Neural progenitor cell (in vitro differentiated cells): ENCODE measurements around the gene FHAD1. TPM values are rescaled to one million over a fixed set of nuclear protein-coding genes. Genes with fewer than 3 reads are reported as not detected.

Experiments used
- DNase-seq: peaks from one replicate; pipeline ENCODE4 v3.0.0-alpha.2; 2016; ENCODE audit warnings: low spot score
- H2AFZ ChIP-seq: fragments of 200-600 bp; sonication (generic); replicated peaks from 2 replicates; pipeline ENCODE4 v1.6.1; 2016; ENCODE audit warnings: antibody characterized with exemption
- H3F3A ChIP-seq: fragments of 200-600 bp; sonication (generic); 2 replicates; pipeline ENCODE4 v1.6.1; 2016; ENCODE audit warnings: antibody characterized with exemption, low read depth
- H3K27ac ChIP-seq: fragments of 200-600 bp; sonication (generic); 2 replicates; pipeline ENCODE4 v1.5.1; 2016; ENCODE audit warnings: mild to moderate bottlenecking
- H3K27me3 ChIP-seq: fragments of 200-600 bp; sonication (generic); 2 replicates; pipeline ENCODE4 v1.6.1; 2016; ENCODE audit warnings: mild to moderate bottlenecking, moderate library complexity
- H3K36me3 ChIP-seq: fragments of 200-600 bp; sonication (generic); 2 replicates; pipeline ENCODE4 v1.5.1; 2016
- H3K4me1 ChIP-seq: fragments of 200-600 bp; sonication (generic); 2 replicates; pipeline ENCODE4 v1.6.1; 2016; ENCODE audit warnings: mixed run types
- H3K4me2 ChIP-seq: fragments of 200-600 bp; sonication (generic); 2 replicates; pipeline ENCODE4 v1.6.1; 2016
- H3K4me3 ChIP-seq: fragments of 200-600 bp; sonication (generic); 2 replicates; pipeline ENCODE4 v1.5.1; 2016
- H3K79me2 ChIP-seq: fragments of 200-600 bp; sonication (generic); 2 replicates; pipeline ENCODE4 v1.6.1; 2016; ENCODE audit warnings: low read depth
- H3K9ac ChIP-seq: fragments of 200-600 bp; sonication (generic); 2 replicates; pipeline ENCODE4 v1.6.1; 2016
- H3K9me3 ChIP-seq: fragments of 200-600 bp; sonication (generic); 2 replicates; pipeline ENCODE4 v1.5.1; 2016; ENCODE audit warnings: low read depth
- H4K20me1 ChIP-seq: fragments of 200-600 bp; sonication (generic); 2 replicates; pipeline ENCODE4 v1.6.1; 2016; ENCODE audit warnings: low read depth
- H3K27ac Mint-ChIP-seq: 3 replicates; pipeline ENCODE4 v1.8.0; 2021; ENCODE audit warnings: mixed read lengths
- H3K27me3 Mint-ChIP-seq: 2 replicates; pipeline ENCODE4 v1.8.0; 2022; ENCODE audit warnings: low read depth, mild to moderate bottlenecking, inconsistent platforms, moderate library complexity, mixed read lengths; ENCODE audit not compliant: insufficient read depth
- H3K36me3 Mint-ChIP-seq: 3 replicates; pipeline ENCODE4 v1.8.0; 2021; ENCODE audit warnings: mixed read lengths
- H3K4me1 Mint-ChIP-seq: 3 replicates; pipeline ENCODE4 v1.8.0; 2021; ENCODE audit warnings: mixed read lengths
- H3K4me3 Mint-ChIP-seq: 3 replicates; pipeline ENCODE4 v1.8.0; 2021; ENCODE audit warnings: mild to moderate bottlenecking, moderate library complexity, mixed read lengths
- H3K9me3 Mint-ChIP-seq: 3 replicates; pipeline ENCODE4 v1.8.0; 2020; ENCODE audit warnings: mixed read lengths
- CTCF ChIP-seq: fragments of 200-600 bp; sonication (generic); IDR thresholded peaks from 2 replicates; pipeline ENCODE4 v1.5.1; 2017; ENCODE audit warnings: antibody characterized with exemption, mild to moderate bottlenecking
- EZH2 ChIP-seq: fragments of 200-600 bp; sonication (generic); IDR thresholded peaks from 2 replicates; pipeline ENCODE4 v1.6.1; 2017; ENCODE audit warnings: antibody characterized with exemption, mild to moderate bottlenecking, moderate library complexity
- EZH2phosphoT487 ChIP-seq: fragments of 200-600 bp; sonication (generic); IDR thresholded peaks from 2 replicates; pipeline ENCODE4 v1.6.1; 2017; ENCODE audit warnings: antibody characterized with exemption
- total RNA-seq: library from RNA; depleted of rRNA; stranded (reverse); fragments of >200 nt; gene quantifications from 2 replicates; pipeline ENCODE4 v1.2.3, GENCODE V29; 2015; ENCODE audit warnings: low replicate concordance

The FHAD1 gene
- total RNA-seq, 1 donor from 2014 or later = 9.1 TPM

DNA sequence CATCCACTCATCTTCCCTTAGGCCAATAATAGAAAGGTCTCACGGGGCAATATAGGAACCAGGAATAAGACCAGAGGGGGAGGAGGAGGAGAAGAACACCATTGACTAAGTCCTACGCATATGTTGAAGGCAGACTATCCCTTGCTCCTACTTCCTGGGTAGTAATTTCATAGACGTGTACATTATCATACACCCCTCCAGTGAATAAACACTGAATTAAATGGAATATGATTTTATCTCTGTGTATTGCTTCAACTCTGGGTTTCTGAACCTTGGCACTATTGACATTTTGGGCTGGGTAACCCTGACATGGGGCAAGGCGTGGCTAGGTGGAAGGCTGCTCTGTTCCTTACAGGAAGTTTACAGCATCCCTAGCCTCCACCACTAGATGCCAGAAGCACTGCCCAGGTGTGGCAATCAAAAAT is 17.3 kb upstream of the FHAD1 start:
- peaks cover 26% of the 10 kb centered on the region for H3K4me1 Mint-ChIP-seq
- no peaks in the 10 kb centered on the region for H3K79me2 ChIP-seq
- no peak overlapping the region for H3K9ac ChIP-seq
- no peaks in the 10 kb centered on the region for H4K20me1 ChIP-seq
- no peaks in the 10 kb centered on the region for H3K27me3 ChIP-seq
- no peak overlapping the region for H3K4me2 ChIP-seq
- no peak for DNase-seq
- H3K27me3 Mint-ChIP-seq = peaks cover under 1% of the 10 kb centered on the region
- no peak overlapping the region for H3K27ac Mint-ChIP-seq
- H2AFZ ChIP-seq = no peak overlapping the region
- no peak for TF ChIP-seq EZH2phosphoT487
- no peak for TF ChIP-seq CTCF
- TF ChIP-seq EZH2 = no peak
- no peak overlapping the region for H3K27ac ChIP-seq
- H3K4me3 Mint-ChIP-seq = no peak overlapping the region
- H3K9me3 ChIP-seq = no peaks in the 10 kb centered on the region
- peaks cover 6% of the 10 kb centered on the region for H3K4me1 ChIP-seq
- no peaks in the 10 kb centered on the region for H3K36me3 Mint-ChIP-seq
- no peaks in the 10 kb centered on the region for H3K36me3 ChIP-seq
- H3K4me3 ChIP-seq = no peak overlapping the region
- H3F3A ChIP-seq = no peaks in the 10 kb centered on the region
- H3K9me3 Mint-ChIP-seq = peaks cover 3% of the 10 kb centered on the region

DNA sequence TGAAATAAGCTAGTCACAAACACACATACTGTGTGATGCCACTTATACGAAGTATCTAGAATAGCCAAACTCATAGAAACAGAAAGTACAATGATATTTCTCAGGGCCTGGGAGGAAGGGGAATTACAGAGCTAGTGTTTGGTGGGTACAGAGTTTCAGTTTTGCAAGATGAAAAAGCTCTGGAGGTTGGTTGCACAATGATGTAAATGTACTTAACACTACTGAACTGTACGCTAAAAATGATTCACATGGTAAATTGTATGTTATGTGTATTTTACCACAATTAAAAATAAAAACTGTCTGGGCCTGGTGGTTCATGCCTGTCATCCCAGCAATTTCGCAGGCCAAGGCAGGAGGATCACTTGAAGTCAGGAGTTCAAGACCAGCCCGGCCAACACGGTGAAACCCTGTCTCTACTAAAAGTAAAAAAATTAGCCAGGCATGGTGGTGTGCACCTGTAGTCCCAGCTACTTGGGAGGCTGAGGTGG is 15.3 kb upstream of the FHAD1 start:
- Histone ChIP-seq H3K27me3 (no peaks in the 10 kb centered on the region), H3K4me1 (peaks cover 6% of the 10 kb centered on the region), H3K79me2 (no peaks in the 10 kb centered on the region), H3K4me2 (no peak overlapping the region), H3K4me3 (no peak overlapping the region), H4K20me1 (no peaks in the 10 kb centered on the region), H3K36me3 (no peaks in the 10 kb centered on the region), H3F3A (no peaks in the 10 kb centered on the region), H3K9me3 (no peaks in the 10 kb centered on the region), H3K27ac (no peak overlapping the region), H3K9ac (no peak overlapping the region), H2AFZ (no peak overlapping the region)
- Mint-ChIP-seq H3K9me3 (peaks cover 3% of the 10 kb centered on the region), H3K27me3 (peaks cover 3% of the 10 kb centered on the region), H3K4me3 (no peak overlapping the region), H3K27ac (no peak overlapping the region), H3K4me1 (peaks cover 27% of the 10 kb centered on the region), H3K36me3 (no peaks in the 10 kb centered on the region)
- no peak for DNase-seq
- TF ChIP-seq CTCF (no peak), EZH2 (no peak), EZH2phosphoT487 (no peak)

DNA sequence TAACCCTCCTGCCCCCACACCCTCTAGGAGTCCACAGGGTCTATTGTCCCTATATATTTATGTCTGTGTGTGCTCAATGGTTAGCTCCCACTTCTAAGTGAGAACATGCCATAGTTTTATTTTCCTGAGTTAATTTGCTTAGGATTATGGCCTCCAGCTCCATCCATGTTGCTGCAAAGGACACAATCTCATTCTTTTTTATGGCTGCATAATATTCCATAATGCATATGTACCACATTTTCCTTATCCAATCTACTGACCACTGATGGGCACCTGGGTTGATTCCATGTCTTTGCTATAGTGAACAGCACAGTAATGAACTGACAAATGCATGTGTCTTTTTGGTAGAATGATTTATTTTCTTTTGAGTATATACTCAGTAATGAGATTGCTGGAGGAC is 13.3 kb upstream of the FHAD1 start:
- Histone ChIP-seq H3K36me3 (no peaks in the 10 kb centered on the region), H4K20me1 (no peaks in the 10 kb centered on the region), H3F3A (no peaks in the 10 kb centered on the region), H2AFZ (no peak overlapping the region), H3K4me2 (no peak overlapping the region), H3K9ac (no peak overlapping the region), H3K4me1 (peaks cover 12% of the 10 kb centered on the region), H3K4me3 (no peak overlapping the region), H3K9me3 (no peaks in the 10 kb centered on the region), H3K79me2 (no peaks in the 10 kb centered on the region), H3K27me3 (no peaks in the 10 kb centered on the region), H3K27ac (no peak overlapping the region)
- Mint-ChIP-seq H3K27ac (no peak overlapping the region), H3K36me3 (no peaks in the 10 kb centered on the region), H3K9me3 (peaks cover 3% of the 10 kb centered on the region), H3K4me3 (no peak overlapping the region), H3K27me3 (peaks cover 3% of the 10 kb centered on the region), H3K4me1 (peaks cover 28% of the 10 kb centered on the region)
- DNase-seq = no peak
- TF ChIP-seq CTCF (no peak), EZH2phosphoT487 (no peak), EZH2 (no peak)
